Measurements from ENCODE around the gene KREMEN2.

Gene KREMEN2

DNA sequence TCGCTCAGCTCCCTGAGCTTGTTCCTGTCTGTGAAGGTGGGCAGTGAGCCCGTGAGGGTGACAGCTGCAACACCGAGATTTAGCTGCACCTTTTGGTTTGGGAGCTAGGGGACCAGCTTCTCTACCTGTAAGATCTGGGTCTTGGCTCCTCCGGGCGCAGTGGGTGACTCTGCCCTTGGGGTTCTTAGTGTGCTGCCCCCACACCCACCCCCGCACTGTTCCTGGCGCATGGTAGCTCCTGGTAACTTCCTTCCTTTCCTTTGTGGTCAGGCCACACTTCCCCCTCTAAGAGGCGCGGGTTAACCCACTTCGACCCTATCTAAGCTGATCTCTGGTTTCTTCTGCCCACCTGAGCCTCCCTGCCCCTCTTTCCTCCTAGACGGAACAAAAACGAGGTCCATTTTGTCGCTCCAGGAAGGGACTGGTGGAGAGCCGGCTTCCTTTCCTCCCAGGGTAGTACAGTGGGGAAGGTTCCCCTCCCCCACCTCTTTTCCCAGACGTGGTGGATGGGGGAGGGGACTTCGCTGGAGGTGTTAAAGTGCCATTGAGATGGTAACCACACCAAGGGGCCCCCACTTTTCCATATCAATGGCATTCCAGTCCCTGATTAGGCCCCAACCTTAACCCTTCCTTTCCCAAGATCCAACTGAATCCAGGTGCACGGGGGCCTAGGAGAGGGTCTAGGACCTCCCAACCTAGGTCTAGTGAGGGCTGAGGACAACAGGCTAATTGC lies 44.0 kb downstream of the KREMEN2 start:
- peak; percentile 90 for DNase-seq

DNA sequence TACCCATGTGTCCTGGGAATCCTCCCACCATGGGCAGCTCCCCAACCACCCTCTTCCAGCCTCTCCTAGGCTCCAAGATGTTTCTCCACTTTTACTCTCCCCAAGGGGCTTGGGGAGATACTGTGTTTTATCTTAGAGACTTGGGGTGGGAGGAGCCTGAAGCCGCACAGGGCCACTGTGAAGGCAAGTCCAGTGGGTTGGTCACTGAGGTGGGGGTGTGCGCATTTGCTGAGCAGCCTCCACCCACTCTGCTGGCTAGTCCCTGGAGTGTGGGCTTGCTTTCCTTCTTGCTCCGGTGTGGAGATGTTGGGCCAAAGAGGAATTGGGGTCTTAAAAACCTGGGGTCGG lies 44.6 kb downstream of the KREMEN2 start:
- no peak for DNase-seq

DNA sequence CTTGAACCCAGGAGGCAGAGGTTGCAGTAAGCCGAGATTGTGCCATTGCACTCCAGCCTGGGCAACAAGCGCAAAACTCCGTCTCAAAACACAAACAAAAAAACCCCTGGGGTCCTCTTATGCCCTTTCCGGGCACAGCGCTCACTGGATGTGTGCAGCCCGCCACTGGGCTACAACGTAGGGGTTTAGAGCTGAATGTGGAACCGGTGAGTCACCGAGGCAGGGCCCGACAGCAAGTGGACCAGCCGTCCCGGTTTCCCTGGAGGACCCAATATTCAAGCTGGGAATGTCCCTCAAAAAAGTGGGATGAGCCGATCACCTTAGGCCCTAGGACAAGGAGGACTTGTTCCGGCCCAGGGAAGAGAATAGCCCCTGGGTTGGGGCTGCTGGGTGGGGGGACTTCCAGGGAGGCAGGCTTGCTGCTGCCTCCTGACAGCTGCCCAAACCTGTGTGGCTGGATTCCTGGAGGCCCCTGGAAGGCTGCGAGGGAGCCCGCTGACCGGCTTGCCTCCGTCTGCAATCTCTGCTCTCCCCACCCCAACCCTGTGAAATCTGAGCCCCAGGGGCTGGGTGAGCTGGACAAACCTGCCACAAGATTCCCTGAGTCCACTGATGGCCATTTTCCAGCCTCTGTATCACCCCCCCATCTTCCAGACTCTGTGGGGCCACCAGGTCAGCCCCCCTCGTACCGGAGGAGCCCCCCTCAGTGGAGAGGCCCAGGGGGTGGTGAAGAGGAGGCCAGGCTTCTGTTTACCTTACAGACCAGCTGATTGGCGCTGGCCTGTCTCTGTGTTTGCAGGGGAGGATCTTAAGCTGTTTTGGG lies 45.7 kb downstream of the KREMEN2 start:
- DNase-seq = no peak

DNA sequence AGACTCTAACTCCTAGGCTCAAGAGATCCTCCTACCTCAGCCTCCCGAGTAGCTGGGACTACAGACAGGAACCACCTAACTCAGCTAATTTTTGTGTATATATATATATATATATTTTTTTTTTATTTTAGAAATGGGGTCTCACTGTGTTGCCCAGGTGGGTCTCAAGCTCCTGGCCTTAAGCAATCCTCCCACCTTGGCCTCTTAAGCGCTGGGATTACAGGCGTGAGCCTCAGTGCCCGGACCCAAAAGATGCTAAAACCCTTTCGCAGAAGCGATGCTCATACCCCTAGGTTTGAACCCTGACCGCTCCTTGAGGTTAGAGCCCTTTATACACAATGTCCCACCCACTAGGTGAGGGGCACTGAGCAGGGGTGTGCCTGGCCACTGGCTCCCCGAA lies 46.4 kb downstream of the KREMEN2 start:
- DNase-seq = no peak

DNA sequence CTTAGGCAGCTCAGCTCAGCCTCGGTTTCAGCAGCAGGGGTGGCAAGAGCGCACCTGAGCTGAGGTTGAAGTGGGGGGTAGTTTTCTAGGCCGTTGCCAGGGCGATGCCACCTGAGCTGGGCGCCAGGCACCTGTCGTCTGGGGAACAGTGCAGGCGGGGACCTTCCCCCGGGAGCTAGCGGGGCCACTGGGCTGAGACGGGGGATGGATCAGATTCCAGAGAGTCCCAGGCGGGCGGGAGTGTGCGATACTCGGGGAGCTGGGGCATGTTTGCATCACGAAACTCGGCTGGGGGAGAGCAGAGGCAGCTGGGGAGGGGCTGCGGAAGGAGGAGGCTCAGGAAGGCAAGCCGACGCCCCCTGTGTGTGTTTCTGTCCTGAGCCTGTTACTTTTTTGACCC lies 48.2 kb downstream of the KREMEN2 start:
- no peak for DNase-seq

DNA sequence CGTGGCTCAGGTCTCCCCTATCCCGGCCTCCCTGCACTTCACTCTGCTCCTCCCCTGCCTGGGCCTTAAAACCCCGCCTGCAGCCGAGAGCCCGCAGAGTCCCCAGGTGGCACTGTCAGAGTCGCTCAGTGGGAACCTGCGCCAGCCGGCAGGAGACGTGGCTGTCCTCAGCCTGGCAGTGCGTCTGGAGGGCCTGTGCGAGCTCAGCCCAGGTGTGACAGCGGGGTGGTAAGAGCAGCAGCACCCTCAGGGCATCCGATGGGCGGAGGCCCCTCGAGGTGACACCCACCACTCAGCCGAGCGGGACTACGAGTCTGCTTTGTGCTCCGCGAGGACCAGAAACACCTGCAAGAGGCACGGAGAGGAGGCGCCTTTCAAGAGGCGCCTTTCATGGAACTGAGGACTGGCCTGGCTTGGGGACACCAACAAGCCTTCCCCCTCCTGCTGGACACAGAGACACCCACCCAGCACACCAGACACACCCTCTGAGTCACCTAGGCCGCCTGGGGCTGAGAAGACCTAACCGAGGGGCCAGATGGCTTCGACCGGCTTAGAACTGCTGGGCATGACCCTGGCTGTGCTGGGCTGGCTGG lies 48.8 kb downstream of the KREMEN2 start, which contains the start of gene CLDN9:
TSS of gene CLDN9 (plus strand) at position 96 of the 593 bp plus-strand sequence. CDS start at position 536, 440 bp downstream.
- DNase-seq = no peak

DNA sequence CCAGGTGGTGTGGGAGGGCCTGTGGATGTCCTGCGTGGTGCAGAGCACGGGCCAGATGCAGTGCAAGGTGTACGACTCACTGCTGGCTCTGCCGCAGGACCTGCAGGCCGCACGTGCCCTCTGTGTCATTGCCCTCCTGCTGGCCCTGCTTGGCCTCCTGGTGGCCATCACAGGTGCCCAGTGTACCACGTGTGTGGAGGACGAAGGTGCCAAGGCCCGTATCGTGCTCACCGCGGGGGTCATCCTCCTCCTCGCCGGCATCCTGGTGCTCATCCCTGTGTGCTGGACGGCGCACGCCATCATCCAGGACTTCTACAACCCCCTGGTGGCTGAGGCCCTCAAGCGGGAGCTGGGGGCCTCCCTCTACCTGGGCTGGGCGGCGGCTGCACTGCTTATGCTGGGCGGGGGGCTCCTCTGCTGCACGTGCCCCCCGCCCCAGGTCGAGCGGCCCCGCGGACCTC lies 49.4 kb downstream of the KREMEN2 start:
- no peak for DNase-seq

DNA sequence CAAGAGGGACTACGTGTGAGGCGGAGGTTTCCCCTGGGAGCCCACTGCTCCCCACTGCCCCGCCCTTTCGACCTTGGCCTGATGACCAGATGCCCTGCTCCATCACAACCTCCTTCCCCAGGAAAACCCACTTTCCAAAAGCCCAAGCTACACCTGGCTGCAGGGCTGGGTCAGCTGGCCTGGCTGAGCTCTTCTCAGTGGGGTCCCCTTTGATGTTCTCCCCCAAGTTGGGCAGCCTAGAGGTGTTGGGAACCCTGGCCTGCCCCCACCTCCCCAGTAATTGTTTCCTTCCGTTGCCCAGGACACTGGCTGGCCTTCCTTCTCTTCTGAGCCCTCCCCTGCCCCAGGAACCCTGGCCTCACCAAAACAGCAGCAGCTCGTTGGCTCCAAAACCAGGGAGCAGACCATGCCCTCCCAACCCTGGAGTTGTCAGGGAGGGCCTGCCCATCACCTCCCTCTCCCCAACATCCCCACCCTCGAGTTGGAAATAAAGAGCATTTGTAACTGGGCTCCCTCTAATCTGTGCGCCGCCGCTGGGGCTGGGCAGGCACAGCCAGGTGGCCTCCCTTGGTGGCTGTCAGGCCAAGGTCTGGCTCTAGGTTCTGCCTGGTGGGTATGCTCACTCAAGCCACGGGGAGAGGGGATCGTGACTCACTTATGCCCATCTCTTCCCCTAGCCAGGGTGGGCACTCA lies 50.1 kb downstream of the KREMEN2 start:
- DNase-seq = no peak

DNA sequence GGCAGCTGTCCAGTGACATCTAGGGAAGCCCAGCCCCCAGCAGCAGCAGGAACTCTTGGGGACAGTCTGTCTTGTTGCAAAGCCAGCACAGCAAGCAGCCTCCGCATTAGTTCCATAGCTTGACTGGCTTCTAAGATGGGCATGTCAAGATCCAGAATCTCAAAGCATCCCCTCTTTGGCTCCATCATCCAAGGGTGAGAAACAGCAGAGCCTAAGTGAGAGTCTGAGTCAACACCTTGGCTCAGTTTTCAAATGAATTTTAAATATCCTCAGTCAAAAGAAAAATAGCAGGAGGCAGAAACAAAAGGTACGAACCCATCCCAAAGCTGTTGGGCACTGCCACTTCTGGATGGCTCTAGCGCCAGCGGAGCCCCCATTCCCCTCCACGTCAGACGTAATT lies 50.9 kb downstream of the KREMEN2 start:
- no peak for DNase-seq

DNA sequence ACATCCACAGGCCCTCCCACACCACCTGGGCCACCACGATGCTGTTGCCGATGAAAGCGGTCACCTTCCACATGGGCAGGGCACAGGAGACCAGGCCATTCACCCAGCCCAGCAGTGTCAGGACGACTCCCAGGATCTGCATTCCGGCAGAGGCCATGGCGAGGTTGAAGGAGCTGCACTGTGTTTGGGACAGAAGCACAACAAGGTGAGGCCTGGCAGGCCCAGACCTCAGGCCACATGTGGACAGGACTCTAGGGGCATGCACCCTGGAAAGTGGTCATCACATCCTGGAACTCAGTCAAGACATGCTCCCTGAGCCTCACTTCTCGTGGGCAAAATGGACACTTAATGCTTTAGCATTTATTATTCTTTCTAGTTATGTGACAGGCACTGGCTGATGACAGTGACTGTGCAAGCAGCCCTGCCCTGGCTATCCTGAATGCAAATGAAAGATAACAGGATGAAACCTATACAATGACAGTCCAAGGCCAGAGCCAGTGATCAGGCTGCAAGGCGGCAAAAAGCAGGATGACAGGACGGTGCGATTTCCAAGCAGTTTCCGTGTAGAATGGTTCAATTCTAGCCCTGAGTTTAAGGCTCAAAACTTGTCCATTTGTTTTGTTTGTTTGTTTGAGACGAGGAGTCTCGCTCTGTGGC lies 51.9 kb downstream of the KREMEN2 start:
- no peak for DNase-seq

DNA sequence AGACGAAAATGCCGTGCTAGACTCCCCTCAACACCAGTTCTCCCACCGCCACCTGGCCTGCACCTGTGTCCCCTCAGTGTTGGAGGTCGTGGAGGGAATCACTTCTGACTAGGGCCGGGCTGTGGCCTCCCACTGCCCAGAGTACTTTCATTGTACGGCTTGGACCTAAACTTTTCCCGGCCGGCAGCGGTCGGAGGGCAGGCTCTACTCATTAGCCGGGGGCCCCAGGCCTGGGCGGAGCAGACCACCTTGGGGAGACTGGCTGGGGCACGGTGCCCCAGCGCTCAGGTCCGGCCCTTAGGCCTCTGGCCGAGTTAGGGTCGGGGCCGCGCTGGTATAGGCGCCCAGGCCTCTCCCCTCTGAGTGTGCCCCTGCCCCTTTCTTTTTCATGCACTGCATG lies 53.3 kb downstream of the KREMEN2 start:
- no peak for DNase-seq

Data from GF-D8 (cell line).